Cerebellar cortex (tissue), 1 donor: ENCODE data around the gene MPZL3.
A peak's percentile ranks its signal among the peaks of the same experiment; 100 is the strongest.
"Not testable (repeated sequence)": the region's sequence is repeated elsewhere in the genome, so short reads cannot be mapped to it uniquely, and the experiment has no call there.

Source experiments
- DNase-seq: peaks from one replicate; pipeline ENCODE4 v3.0.0-alpha.2; 2015; ENCODE audit warnings: low spot score

Gene MPZL3

DNA sequence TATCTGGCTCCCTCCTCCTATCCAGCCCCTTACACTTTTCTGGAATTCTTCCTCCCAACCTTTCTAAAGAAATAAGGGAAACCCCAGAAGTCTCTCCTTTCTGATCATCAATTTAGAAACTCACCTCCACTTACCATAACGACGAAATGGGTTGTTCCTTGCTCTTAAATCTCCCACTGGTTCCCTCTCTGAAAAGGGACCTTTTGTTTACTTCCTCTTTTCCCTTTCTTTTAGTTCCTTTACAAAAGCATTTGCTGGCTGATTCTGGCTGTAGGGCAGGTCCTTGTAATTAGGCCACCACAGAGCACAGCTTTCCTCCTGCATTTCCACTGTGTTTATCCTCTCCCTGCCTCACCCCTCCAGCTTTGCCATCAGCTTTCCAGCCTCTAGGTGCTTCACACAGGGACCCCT is 39.4 kb downstream of the MPZL3 start:
- peak; percentile 78 for DNase-seq

DNA sequence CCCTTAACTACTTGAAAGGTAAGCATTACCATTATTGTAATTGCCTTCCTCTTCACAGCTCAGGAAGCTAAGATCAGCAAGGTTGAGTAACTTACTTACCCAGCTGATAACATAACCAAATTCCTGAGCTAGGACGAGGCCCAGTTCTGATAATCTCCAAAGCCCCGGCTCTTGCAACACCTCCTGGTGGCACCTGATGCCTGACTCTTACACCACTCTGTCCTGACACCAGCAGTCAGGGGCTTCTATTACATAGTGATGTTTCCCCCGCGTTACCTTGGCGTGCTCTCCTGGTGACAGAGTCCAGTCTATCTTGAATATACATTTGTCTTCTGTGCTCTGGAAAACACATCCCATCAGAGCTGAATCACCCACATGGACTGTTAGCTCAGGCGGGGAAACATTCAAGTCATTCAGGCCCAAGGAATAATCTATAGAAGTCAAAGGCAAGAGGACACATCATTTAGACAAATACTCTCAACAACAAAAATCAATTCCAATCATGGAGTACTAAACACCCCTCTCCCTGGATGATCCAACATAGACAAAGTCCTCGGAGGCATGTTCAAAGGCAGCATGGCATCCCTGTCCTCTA is 39.9 kb downstream of the MPZL3 start:
- peak; percentile 26 for DNase-seq

DNA sequence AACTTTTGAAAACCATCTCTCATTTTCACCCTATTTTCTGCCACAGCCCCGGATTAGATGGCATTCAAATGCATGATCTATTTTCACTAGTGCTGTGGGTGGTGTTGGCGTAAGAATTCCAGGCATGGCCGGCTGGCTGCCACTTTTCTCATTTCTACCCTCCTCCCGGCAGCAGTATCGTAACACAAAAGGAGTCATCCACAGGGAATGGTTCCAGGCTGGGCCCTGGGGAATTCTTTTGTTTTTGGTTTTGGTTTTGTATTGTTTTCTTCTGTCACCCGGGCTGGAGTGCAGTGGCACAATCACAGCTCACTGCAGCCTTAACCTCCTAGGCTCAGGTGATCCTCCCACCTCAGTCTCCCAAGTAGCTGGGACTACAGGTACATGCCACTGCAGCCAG is 41.2 kb downstream of the MPZL3 start:
- peak; percentile 49 for DNase-seq

DNA sequence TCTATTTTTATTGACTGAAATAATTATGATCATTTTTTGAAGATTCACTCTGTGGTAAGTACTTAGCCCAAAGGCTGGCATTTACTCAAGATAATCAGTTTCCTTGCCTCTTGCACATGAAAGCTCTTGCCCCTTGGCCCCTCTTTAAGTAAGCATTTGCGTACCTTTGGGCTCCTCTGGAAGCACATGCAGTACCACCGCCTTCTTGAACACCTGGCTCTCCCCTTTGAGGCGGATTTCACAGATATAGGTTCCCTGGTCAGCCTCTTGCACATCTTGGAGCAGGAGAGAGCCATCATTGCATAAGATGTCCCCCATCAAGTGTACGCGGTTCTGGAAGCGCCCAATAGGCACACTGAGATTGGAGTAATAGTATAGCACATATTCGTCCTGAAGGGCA is 41.8 kb downstream of the MPZL3 start:
- DNase-seq, result peak; percentile 13

DNA sequence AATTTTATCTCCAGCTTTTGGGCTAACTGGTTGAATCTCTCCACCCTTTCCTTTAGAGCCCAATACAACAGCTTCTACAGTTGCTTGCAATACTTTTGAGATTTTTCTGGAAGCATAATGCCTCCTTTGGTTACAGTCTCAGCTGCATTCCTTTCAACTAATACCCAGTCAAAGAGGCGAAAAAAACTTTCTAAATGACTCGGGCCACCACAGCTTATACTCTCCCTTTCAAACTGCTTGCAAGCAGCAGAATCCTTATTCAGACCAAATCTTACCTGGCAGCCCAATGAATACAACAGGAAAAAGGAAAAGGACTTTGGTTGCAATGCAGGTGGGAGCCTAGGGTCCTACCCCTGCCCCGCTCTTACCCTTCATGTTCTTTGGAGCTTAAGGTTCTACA is 43.1 kb downstream of the MPZL3 start:
- DNase-seq, result no peak

DNA sequence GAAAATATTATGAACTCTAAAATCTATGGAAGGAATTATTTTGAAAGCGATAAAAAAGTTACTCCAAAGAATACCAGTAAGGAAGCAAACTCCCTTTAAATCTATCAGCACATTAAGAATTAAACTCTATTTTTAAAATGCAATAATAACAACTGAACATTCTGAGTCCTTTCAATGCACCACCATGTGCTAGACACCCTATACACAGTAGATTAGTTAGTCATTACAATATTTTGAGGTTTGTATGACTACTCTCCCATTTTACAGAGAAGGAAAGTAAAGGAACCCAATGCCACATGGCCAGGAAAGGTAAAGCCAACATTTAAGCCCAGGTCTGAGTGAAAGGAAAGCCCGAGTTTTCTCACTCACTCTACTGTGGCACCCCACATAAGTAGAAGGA is 45.1 kb downstream of the MPZL3 start:
- no peak for DNase-seq

DNA sequence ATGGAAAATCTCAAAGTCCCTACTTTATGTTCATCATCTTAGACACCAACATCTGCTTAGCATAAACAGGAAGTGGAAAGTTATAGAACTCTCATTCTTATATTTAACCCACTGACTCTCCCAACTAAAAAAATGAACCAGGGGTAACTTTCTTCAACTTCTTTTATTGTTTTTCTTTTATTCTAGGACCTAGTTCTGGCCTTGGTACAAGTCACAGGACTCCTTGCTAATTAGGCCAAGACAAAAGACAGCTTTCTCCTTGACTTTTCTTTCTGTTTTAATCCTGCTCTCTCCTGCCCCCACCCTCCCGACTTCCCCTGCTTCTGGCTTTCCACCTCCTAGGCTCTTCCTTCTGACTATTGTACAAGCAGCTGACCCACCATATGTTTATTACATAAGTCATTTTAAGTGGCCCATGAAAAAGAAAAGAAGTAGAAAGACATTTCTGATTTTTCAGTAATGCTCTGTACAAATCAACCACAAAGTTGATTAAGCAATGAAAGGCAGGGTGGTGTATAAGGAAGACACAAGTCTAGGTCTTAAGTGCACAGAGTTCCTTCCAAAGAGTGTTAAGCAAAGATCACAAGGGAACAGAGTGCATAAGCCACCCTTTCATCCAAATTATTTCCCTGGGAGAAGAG is 45.7 kb downstream of the MPZL3 start:
- DNase-seq, result peak; percentile 35

DNA sequence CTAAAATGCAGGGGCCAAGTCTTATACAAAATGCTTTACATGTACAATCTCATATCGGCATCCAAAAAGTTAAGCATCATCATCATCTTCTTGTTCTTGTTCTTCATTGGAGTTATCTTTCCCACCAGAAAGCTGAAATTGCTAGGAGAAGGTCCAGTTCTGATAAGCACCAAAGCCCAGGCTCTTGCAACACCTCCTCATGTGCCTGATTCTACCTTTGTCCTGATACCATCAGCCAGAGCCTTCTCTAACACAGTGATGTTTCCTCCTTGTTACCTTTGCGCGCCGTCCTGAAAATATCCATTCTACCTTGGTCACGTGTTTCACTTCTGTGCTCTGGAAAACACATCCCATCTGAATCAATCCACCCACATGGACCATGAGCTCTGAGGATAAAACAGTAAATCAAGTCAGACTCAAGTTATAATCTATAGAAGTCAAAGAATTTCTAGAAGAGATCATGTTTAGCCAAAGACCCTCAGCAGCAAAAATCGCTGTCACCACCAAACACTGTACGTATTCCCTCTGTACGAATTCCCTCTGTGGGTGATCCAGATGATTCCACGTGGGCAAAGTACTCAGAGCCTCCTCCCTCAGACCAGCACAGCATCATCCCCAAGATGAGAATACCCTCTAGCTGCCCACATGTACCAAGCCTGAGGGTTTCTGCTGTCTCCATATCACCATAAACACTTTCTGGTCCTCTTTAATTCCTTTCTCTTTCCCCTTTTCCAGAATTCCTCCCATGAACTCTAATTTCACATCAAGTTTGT is 46.4 kb downstream of the MPZL3 start:
- no peak for DNase-seq

DNA sequence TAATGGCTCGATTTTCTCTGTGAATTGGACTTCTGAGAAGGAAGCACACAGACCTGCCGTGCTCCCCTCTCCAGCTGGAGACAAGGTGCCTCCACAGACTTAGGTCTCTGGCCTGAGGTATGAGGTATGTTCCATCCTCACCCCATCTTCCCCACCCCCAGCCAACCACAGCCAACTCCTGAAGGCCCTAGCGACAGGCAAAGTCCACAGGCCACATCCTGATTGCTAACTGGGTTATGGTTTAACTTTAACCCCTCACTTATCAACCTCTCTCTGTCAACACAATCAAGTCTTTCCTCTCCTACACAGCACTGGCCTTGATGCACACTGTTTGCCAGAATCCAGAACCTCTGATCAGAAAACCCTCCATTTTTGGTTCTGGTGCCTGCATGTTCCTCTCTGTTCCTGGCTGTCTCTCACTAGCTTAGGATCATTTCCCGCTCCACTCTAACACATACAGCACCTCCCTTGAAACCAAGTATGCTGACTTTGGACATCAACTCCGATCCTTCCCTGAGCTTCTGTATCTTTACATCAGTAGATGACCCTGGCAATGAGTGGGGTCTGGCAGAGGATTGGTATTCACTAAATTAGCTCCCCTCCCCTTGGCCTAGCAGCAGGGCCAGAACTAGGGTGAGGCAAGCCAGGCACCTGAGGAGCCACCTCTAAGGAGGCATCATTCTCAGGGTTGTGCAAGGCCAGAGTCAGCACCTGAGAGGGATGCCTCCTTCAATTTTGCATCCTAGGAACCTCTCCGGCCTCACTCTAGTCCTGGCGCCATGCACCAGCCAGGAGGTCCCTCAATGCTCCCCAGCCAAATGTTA is 49.4 kb downstream of the MPZL3 start:
- no peak for DNase-seq

DNA sequence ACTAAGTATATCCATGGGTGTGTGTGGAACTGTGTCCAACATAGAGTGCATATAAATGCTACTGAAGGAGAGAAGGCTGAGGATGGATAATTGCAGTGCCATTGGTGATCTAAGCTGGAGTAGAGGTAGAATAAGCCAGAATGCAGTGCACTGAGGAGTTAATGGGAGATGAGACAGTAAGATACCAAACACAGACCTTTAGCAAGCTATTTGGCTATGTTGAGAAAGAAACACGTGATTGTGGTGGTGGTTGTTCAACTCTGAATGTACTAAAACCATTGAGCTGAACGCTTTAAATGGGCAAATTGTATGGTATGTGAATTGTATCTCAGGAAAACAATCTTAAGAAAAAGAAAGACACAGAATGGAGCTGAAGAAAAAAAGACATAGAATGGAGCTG is 50.2 kb downstream of the MPZL3 start:
- DNase-seq, result no peak

DNA sequence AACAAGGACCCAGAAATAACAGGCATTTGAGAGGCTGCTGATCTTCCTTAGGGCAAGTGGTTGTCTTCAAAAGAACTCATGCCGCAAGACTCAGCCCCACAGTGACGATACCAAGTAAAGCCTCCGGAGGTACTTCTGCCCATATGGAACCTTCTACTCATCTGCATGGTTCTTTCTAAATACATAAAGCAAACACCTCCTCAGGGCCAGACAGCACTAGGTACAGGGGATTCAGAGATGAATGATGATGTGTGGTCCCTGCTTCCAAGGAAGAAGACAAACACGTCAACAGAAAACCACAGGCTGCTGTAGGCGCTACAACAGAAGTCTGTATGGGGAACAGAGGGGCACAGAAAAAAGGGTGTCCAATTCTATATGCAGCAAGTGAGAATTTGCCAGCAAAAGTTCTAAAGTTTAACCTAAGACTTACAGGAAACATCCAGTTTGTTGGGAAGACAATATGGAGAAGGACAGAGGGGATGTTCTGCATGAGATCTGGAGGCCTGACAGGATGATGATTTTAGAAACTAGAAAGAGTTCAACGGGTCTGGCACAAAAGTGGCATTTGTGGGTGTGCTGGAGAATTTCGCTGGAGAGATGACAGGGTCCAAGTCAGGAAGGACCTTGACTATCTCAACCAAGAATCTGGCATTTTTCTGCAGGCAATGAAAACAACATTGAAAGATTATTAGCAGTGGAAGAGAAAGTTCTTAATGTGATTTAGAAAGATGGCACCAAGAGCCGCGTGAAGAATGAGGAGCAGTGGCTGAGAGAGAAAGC is 51.1 kb downstream of the MPZL3 start:
- no peak for DNase-seq

DNA sequence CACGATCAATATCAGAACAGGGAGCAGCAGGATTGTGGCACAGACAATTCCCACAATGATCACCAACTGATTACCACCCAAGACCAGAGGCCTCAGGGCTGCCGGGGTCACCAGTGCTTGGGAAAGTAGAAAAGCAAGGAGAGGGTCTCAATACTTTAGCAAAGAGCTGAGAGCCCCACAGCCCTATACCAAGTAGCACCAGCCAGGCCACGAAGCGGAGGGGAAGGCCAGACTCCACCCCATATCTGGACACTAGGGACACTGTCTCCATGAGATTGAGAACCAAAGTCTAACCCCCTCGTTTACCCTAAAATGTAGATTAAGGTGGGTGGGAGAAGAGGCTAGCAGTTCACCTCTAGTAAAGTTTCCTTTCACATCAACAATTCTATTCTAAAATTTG is 51.7 kb downstream of the MPZL3 start:
- no peak for DNase-seq

DNA sequence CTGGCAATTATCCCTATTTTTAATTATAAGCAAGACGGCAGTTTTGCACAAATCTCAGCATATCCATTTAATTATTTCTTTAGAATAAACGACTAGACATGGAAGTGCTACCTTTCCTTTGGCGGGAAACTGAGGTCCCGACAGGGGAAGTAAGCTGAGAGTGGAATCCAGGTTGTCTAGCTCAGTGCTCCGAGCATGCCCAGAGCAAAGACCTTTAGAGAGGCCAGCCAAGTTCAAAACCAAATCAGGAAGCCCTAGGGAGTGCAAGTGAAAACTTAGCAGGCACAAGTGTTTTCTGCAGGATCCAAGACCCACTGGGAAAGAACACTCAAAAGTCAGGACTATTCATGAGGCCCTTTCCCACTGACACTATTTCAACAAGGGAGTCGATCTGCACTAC is 53.0 kb downstream of the MPZL3 start:
- DNase-seq, result no peak

DNA sequence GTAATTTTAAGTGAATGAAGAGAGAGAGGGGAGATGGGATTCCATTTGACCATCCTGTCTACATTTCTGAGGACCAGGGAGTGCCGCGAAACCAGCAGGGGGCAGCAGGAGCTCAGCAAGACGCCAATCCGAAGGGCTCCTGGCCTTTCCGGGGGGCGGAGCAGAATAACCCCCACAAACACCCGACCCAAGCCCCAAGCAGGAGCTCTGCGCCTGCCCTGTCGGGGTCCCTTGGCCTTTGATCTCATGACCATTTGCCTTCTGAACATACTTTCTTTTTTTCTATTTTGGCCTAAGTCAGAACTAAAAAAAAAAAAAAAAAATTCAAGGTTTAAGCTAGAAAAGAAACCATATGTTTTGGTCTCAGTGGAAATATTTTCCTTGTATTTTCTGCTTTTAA is 53.8 kb downstream of the MPZL3 start:
- DNase-seq, result peak; percentile 50

DNA sequence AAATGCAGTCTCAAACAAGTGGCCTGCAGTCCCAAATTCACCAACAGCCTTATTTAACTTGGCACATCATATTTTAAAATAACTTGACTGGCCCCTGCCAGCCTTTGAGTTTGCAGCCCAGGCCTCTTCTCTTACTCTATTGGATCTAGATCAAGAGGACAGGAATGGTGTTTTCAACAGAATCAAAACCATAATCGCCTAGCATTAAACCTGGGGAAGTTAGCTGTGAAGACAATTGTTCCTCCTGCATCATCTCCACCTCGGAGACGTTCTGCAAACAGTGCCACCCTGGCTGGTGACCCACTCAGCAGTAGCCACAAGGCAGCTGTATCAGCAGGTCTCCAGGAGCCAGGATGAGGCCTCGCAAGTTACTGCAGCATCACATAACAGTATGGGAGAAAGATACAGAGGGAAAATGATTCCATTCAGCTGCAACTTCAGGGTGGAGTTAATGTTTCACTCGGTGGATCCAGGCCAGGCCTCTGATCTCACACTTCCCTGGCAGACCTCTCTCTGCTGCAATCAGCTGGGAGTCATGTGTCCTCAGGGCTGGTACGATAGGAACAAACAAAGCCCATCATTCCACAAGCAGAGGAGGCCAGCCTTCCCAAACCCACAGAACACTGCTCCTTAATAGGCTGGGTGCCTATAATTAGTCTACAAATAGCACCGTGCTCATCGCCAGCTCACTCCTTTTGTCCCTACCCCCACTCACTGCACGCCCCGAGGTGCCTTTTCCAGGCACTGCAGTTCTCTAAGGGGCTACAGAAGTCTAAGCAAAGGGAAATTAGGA is 57.1 kb downstream of the MPZL3 start:
- peak; percentile 58 for DNase-seq

DNA sequence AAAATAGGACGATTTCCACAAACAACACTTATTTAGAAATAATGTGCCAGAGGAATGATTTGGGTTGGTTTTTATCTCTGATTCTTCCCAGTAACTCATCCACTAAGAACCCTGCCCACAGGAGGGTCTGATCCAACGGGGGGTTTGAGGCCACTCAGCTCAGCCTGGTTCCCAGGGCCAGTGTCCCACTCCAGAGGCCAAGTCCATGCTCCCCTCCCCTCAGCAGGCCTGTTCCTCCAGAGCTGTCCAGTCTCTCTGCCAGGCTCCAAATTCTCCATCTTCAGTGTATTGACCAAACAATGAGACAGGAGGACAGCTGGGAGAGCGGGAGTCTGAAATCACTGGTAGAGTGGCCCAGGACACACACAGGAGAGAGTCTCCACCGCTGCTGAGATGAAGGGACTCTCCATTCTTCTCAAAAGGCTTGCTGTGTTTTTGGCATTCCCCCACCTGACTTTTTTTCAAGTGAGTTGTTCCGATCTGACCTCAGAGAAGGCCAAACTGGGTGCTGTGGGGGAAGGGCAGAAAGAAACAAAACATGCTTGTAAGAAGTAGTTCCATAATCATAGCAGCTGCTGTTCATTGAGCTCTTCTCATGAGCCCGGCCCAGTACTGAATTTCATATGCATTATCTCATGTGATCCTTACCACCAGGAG is 58.1 kb downstream of the MPZL3 start:
- no peak for DNase-seq

DNA sequence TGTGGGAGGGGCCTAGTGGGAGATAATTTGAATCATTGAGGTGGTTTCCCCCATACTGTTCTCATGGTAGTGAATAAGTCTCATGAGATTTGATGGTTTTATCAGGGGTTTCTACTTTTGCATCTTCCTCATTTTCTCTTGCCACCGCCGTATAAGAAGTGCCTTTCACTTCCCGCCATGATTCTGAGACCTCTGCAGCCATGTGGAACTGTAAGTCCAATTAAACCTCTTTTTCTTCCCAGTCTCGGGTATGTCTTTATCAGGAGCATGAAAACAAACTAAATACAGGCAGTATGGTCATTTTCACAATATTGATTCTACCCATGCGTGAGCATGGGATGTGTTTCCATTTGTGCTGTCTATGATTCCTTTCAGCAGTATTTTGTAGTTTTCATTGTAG is 59.3 kb downstream of the MPZL3 start:
- DNase-seq, result not testable (repeated sequence)

DNA sequence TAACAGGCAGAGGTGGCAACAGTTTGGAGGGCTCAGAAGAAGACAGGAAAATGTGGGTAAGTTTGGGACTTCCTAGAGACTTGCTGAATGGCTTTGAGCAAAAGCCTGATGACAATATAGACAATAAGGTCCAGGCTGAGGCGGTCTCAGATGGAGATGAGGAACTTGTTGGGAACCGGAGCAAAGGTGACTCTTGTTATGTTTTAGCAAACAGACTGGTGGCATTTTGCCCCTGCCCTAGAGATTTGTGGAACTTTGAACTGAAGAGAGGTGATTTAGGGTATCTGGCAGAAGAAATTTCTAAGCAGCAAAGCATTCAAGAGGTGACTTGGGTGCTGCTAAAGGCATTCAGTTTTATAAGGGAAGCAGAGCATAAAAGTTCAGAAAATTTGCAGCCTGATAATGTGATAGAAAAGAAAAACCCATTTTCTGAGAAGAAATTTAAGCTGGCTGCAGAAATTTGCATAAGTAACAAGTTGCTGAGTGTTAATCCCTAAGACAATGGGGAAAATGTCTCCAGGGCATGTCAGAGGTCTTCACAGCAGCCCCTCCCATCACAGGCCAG is 61.1 kb downstream of the MPZL3 start:
- not testable (repeated sequence) for DNase-seq

DNA sequence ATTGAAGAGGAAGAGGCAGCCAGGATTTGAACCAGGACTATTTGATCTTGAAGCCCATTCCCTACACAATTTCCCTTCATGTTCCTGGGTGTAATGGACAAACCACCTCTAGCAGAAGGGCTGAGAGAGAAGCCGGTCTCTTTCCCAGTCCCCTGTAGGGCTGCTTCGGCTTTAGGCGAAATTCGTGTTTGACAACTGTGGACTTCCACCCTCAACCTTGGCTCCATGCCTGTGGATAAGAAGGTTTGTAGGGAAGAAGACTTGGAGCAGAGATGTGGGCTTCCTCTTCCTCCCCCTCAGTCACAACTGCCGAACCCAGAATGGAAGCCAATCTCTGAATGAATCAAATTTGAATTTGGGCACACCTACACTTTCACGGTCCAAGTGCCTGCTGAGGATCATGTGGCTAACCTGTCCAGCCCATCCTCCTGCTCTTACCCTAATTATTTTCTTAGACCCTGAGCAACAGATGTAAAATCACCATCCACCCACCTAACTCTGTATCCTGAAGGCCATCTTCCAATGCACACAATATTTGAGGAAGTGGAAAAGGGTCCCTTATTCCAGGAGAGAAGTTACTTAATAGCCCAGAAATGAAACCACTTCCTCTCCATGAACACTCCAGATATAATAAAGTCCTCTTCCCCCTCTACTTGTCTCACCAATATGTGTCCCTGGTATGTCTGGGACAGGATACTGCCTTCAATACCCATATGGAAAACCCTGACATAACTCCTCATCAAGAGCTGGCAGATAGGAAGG is 65.6 kb downstream of the MPZL3 start:
- DNase-seq, result no peak
